ENCODE data around the gene BORCS5. TPM values are rescaled to one million over a fixed set of nuclear protein-coding genes. Genes with fewer than 3 reads are reported as not detected.
A peak's percentile ranks its signal among the peaks of the same experiment; 100 is the strongest.

BORCS5 gene
- total and polyA plus RNA-seq, 7 experiments from 2014 or later: 8.4 to 28.2 (median 18.6) TPM

DNA sequence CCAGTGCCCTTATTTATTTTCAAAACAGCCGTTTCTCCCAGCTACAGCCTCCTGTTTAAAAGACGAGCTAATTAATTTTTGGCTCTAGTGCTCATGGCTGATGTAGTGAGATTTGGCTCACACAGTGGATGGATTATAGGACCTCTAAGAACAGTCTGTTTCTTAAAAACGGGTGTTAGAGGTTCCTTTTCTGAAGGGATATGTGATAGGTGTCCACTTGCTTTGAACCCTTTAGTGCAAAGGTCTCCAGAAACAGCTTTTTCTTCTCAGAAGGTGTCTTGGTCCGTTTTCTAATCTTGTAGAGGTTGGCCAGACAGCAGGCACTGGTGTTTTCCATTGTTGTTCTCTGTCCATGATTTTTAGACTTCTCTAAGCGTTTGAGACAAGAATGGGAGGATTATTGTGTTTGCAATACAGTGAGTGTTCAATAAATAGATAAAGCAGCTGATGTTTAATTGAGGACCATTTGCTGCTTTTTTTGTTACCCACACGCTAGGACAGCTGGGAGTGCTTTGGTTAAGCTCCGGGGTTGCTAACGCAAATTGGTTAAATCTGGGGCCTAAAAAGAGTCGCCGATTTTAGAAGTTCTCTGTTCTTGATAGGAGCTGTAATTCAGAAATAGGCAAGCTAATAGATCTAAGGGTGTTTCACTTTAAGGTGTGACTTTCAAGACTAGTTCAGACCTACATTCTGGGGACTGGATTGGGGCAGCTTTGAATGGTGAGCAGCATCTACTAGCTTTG, 1.0 kb downstream of the BORCS5 start:
- peaks cover 31 to 73% (median 60%) of the 10 kb centered on the region in 7 donors for H3K4me1 Mint-ChIP-seq
- H3K27me3 Mint-ChIP-seq: no peaks in the 10 kb centered on the region
- POLR2A ChIA-PET: interaction anchor here (0.6 to 4.0 kb wide), 41 partner anchors 8 to 840 kb away, joined by 3 to 88 read pairs (median 4); partner anchors contain the start of genes CDKN1B, CREBL2, DUSP16 and ETV6
- Histone ChIP-seq H3K27me3 (ENCODE audit: control insufficient read depth in 2 of 2, insufficient read depth in 2 of 2, low read length in 2 of 2) (no peaks in the 10 kb centered on the region), H3K9me3 (ENCODE audit: control insufficient read depth in 2 of 3, low read length in 3 of 3) (no peaks in the 10 kb centered on the region), H3K4me1 (ENCODE audit: control insufficient read depth in 2 of 2, insufficient read depth in 2 of 2, low read length in 2 of 2) (peaks cover 14 to 28% of the 10 kb centered on the region in 2 donors), H3K4me3 (ENCODE audit: low read length) (peak overlapping the region; percentile 85), H3K36me3 (ENCODE audit: control insufficient read depth in 2 of 3, insufficient read depth in 3 of 3, low read length in 3 of 3) (peaks cover 0 to 6% (median 0%) of the 10 kb centered on the region in 3 experiments), H3K27ac (ENCODE audit: low read depth, low read length) (peak overlapping the region; percentile 99)
- ATAC-seq: no peak
- intact Hi-C loops (cut with micrococcal nuclease): loop anchor here (1.0 to 10.0 kb wide), 22 partner anchors 9 to 1187 kb away; partner anchors contain the start of genes CDKN1B (in 2 of the 2), CREBL2 (in 2 of the 2), ETV6 (in 2 of the 2) and GPR19 (in 2 of the 2)
- DNase-seq: peak in 3 of 9 donors; percentile 4 to 41 (median 11)
- H3K36me3 Mint-ChIP-seq: peaks cover 0 to 11% (median 9%) of the 10 kb centered on the region in 5 donors
- H3K9me3 Mint-ChIP-seq: peaks cover 0 to 3% (median 0%) of the 10 kb centered on the region in 11 donors
- CTCF ChIA-PET: interaction anchor here (0.6 to 2.5 kb wide), 17 partner anchors 9 to 380 kb away, joined by 3 to 13 read pairs (median 5); partner anchors contain the start of gene DUSP16
- H3K27ac Mint-ChIP-seq: peak overlapping the region; percentile 92 to 99 (median 98)
- peak overlapping the region; percentile 90 to 99 (median 96) for H3K4me3 Mint-ChIP-seq

DNA sequence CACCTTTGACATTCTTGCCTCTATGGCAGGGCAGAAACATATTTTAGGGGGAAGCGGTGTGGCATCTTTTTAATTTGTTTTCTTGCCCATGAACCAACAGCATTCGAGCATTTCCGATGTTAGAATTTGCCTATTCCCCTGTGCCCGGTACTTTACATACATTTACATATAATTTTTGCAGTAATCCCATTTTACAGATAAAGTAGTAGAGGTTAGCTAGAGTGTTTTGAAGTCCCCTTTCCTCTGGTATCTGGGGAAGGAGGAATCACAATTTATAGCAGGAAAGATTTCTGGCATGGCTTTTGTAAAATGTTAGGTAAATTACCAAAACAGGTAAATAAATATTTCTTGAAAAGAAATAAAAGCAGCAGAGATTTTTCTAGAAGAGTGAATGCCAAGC, 1.6 kb downstream of the BORCS5 start:
- Mint-ChIP-seq H3K36me3 (peaks cover 0 to 11% (median 9%) of the 10 kb centered on the region in 5 donors), H3K27me3 (no peaks in the 10 kb centered on the region), H3K9me3 (peaks cover 0 to 3% (median 0%) of the 10 kb centered on the region in 11 donors), H3K4me3 (peak overlapping the region; percentile 90 to 99 (median 96)), H3K4me1 (peaks cover 31 to 67% (median 55%) of the 10 kb centered on the region in 7 donors), H3K27ac (peak overlapping the region; percentile 92 to 99 (median 98))
- H3K4me1 ChIP-seq (ENCODE audit: control insufficient read depth in 2 of 2, insufficient read depth in 2 of 2, low read length in 2 of 2): peaks cover 14 to 28% of the 10 kb centered on the region in 2 donors
- H3K36me3 ChIP-seq (ENCODE audit: control insufficient read depth in 2 of 3, insufficient read depth in 3 of 3, low read length in 3 of 3): peaks cover 0 to 9% (median 0%) of the 10 kb centered on the region in 3 experiments
- intact Hi-C loops (cut with micrococcal nuclease): loop anchor here (5.0 to 10.0 kb wide), 4 partner anchors 454 to 1184 kb away; partner anchors contain the start of genes DDX47 (in 1 of the 2), GSG1 (in 1 of the 2), HEBP1 (in 1 of the 2) and SMIM10L1 (in 1 of the 2)
- DNase-seq: no peak
- no peaks in the 10 kb centered on the region for H3K27me3 ChIP-seq (ENCODE audit: control insufficient read depth in 2 of 2, insufficient read depth in 2 of 2, low read length in 2 of 2)
- no peaks in the 10 kb centered on the region for H3K9me3 ChIP-seq (ENCODE audit: control insufficient read depth in 2 of 3, low read length in 3 of 3)
- H3K4me3 ChIP-seq (ENCODE audit: low read length): peak overlapping the region; percentile 85
- peak overlapping the region; percentile 99 for H3K27ac ChIP-seq (ENCODE audit: low read depth, low read length)
- POLR2A ChIA-PET: interaction anchor here (0.6 to 4.0 kb wide), 20 partner anchors 9 to 378 kb away, joined by 3 to 88 read pairs (median 8); partner anchors contain the start of genes CDKN1B, CREBL2, GPR19 and MANSC1
- ATAC-seq: no peak
- CTCF ChIA-PET: interaction anchor here (1.0 to 2.5 kb wide), 8 partner anchors 9 to 273 kb away, joined by 3 to 13 read pairs (median 6); partner anchors contain the start of gene DUSP16

- Mint-ChIP-seq H3K27me3 (no peaks in the 10 kb centered on the region), H3K4me1 (peaks cover 37 to 67% (median 57%) of the 10 kb centered on the region in 7 donors), H3K27ac (peak overlapping the region in 3 of 9 donors; percentile 10 to 73 (median 14)), H3K36me3 (peaks cover 6 to 41% (median 32%) of the 10 kb centered on the region in 5 donors), H3K9me3 (no peaks in the 10 kb centered on the region), H3K4me3 (peak overlapping the region in 1 of 10 donors; percentile 34)
- ChIA-PET POLR2A (interaction anchor here (0.6 to 1.3 kb wide), 3 partner anchors 8 to 205 kb away, joined by 3 read pairs; partner anchors contain the start of gene BORCS5), CTCF (interaction anchor here (0.7 to 2.1 kb wide), 2 partner anchors 10 to 232 kb away, joined by 3 to 8 read pairs; no protein-coding TSS in a partner anchor)
- intact Hi-C loops (cut with micrococcal nuclease): no loop called here
- Histone ChIP-seq H3K9me3 (ENCODE audit: control insufficient read depth in 2 of 3, low read length in 3 of 3) (no peaks in the 10 kb centered on the region), H3K27ac (ENCODE audit: low read depth, low read length) (no peak overlapping the region), H3K4me3 (ENCODE audit: low read length) (no peak overlapping the region), H3K27me3 (ENCODE audit: control insufficient read depth in 2 of 2, insufficient read depth in 2 of 2, low read length in 2 of 2) (no peaks in the 10 kb centered on the region), H3K4me1 (ENCODE audit: control insufficient read depth in 2 of 2, insufficient read depth in 2 of 2, low read length in 2 of 2) (peaks cover 0 to 17% of the 10 kb centered on the region in 2 donors), H3K36me3 (ENCODE audit: control insufficient read depth in 2 of 3, insufficient read depth in 3 of 3, low read length in 3 of 3) (peaks cover 0 to 5% (median 0%) of the 10 kb centered on the region in 3 experiments)
- ATAC-seq: no peak
- DNase-seq: no peak
Observed at GRCh38 chr12:12364787-12365445, 8.0 kb downstream of the BORCS5 start.

DNA sequence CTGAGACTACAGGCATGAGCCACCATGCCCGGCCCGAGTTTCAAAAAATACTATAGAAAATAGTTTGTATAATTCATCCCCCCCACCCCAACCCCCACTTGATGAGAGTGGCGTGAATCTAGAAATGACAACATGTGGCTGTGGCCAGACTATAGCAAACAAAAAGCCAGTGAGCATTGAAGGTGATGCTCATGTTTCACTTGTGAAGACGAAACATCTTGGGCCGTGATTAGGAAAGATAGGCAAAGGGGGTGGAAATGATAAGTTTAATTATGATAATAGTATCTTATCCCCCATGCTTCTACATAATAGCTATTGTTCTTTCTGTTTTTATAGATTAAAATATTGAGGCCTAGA, 8.5 kb downstream of the BORCS5 start:
- no peak overlapping the region for H3K4me3 Mint-ChIP-seq
- Histone ChIP-seq H3K9me3 (ENCODE audit: control insufficient read depth in 2 of 3, low read length in 3 of 3) (no peaks in the 10 kb centered on the region), H3K27ac (ENCODE audit: low read depth, low read length) (no peak overlapping the region), H3K36me3 (ENCODE audit: control insufficient read depth in 2 of 3, insufficient read depth in 3 of 3, low read length in 3 of 3) (peaks cover 0 to 5% (median 0%) of the 10 kb centered on the region in 3 experiments), H3K4me1 (ENCODE audit: control insufficient read depth in 2 of 2, insufficient read depth in 2 of 2, low read length in 2 of 2) (peaks cover 0 to 17% of the 10 kb centered on the region in 2 donors), H3K27me3 (ENCODE audit: control insufficient read depth in 2 of 2, insufficient read depth in 2 of 2, low read length in 2 of 2) (no peaks in the 10 kb centered on the region), H3K4me3 (ENCODE audit: low read length) (no peak overlapping the region)
- no peak for ATAC-seq
- no peaks in the 10 kb centered on the region for H3K27me3 Mint-ChIP-seq
- H3K4me1 Mint-ChIP-seq: peaks cover 34 to 67% (median 57%) of the 10 kb centered on the region in 7 donors
- no peaks in the 10 kb centered on the region for H3K9me3 Mint-ChIP-seq
- no peak for DNase-seq
- H3K27ac Mint-ChIP-seq: peak overlapping the region in 2 of 9 donors; percentile 16 to 32
- ChIA-PET CTCF (interaction anchor here (0.7 to 2.1 kb wide), 2 partner anchors 10 to 231 kb away, joined by 3 to 8 read pairs; no protein-coding TSS in a partner anchor), POLR2A (interaction anchor here (0.6 to 1.3 kb wide), 4 partner anchors 9 to 205 kb away, joined by 3 read pairs; partner anchors contain the start of gene BORCS5)
- intact Hi-C loops (cut with micrococcal nuclease): no loop called here
- peaks cover 6 to 41% (median 35%) of the 10 kb centered on the region in 5 donors for H3K36me3 Mint-ChIP-seq

DNA sequence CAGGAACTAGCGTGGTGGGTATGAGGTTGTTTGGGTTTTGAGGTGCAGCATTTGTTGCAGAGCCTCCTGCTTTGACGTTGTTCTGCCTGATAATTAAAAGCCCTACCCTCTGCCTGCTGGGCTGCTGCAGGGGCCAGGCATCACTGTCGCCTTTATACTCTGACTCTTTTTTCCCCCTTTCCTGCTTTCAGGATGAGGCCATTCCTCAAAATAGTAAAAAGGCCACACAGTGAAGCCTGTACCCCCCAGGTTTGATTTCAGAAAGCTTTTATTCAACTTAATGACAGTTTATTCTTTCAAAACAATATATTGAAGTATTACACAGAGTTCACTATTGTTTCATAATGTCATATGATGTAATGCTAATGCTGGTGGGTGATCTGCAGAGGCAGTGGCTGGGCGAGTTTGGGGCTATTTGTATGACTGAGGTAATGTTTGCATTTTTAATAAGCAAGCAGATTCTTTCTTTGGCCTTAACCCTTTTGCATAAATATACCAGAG, 9.1 kb downstream of the BORCS5 start:
- H3K27ac Mint-ChIP-seq: peak overlapping the region in 5 of 9 donors; percentile 16 to 32 (median 23)
- H3K4me1 Mint-ChIP-seq: peaks cover 34 to 65% (median 57%) of the 10 kb centered on the region in 7 donors
- POLR2A ChIA-PET: interaction anchor here (0.6 to 1.8 kb wide), 4 partner anchors 8 to 121 kb away, joined by 3 to 22 read pairs (median 3); partner anchors contain the start of gene BORCS5
- no peaks in the 10 kb centered on the region for H3K27me3 Mint-ChIP-seq
- no peak for ATAC-seq
- H3K4me1 ChIP-seq (ENCODE audit: control insufficient read depth in 2 of 2, insufficient read depth in 2 of 2, low read length in 2 of 2): peaks cover 0 to 17% of the 10 kb centered on the region in 2 donors
- H3K36me3 Mint-ChIP-seq: peaks cover 6 to 41% (median 36%) of the 10 kb centered on the region in 5 donors
- H3K36me3 ChIP-seq (ENCODE audit: control insufficient read depth in 2 of 3, insufficient read depth in 3 of 3, low read length in 3 of 3): peaks cover 0 to 5% (median 0%) of the 10 kb centered on the region in 3 experiments
- no peak overlapping the region for H3K4me3 Mint-ChIP-seq
- CTCF ChIA-PET: interaction anchor here (2.1 to 2.3 kb wide), 2 partner anchors 9 kb away, joined by 8 to 10 read pairs; partner anchors contain the start of gene BORCS5
- intact Hi-C loops (cut with micrococcal nuclease): no loop called here
- H3K9me3 Mint-ChIP-seq: no peaks in the 10 kb centered on the region
- no peaks in the 10 kb centered on the region for H3K27me3 ChIP-seq (ENCODE audit: control insufficient read depth in 2 of 2, insufficient read depth in 2 of 2, low read length in 2 of 2)
- no peak overlapping the region for H3K27ac ChIP-seq (ENCODE audit: low read depth, low read length)
- H3K4me3 ChIP-seq (ENCODE audit: low read length): no peak overlapping the region
- no peak for DNase-seq
- H3K9me3 ChIP-seq (ENCODE audit: control insufficient read depth in 2 of 3, low read length in 3 of 3): no peaks in the 10 kb centered on the region

All from naive thymus-derived CD4-positive, alpha-beta T cell (primary cell).